Endothelial cell of umbilical vein (primary cell): ENCODE data around the gene IL1RL1. TPM values are rescaled to one million over a fixed set of nuclear protein-coding genes. Genes with fewer than 3 reads are reported as not detected.

ENCODE experiments used
- BruUV-seq: library from RNA; stranded (reverse); fragments of 400-500 nt; replicated peaks from 2 replicates; lab custom pipeline; 2021; lab: Mats Ljungman, UMichigan
- CTCF ChIA-PET: fragments of 300-600, 350-600 bp; sonication (Branson Sonifier 250); formaldehyde crosslinking; loops from one replicate; lab custom pipeline; 2021; ENCODE audit warnings: antibody characterized with exemption, inconsistent platforms; lab: Charles Lee
- POLR2A ChIA-PET: fragments of 300-600, 350-600 bp; sonication (Branson Sonifier 250); formaldehyde crosslinking; loops from one replicate; lab custom pipeline; 2021; ENCODE audit warnings: antibody characterized with exemption, inconsistent platforms; lab: Charles Lee
- DNase-seq: peaks from one replicate; pipeline ENCODE4 v3.0.0-alpha.2; 2011; ENCODE audit warnings: low read depth, low spot score
- FAIRE-seq: peaks from 2 replicates; lab custom pipeline; 2011; peaks lifted over from hg19 to GRCh38; lab: Jason Lieb, UNC
- H2AFZ ChIP-seq: 2 replicates; pipeline ENCODE4 v1.6.0; 2012; ENCODE audit warnings: low read depth, low read length, control low read depth, inconsistent platforms
- H3K27ac ChIP-seq: 2 replicates; pipeline ENCODE4 v1.5.1; 2011; ENCODE audit warnings: low read depth, mild to moderate bottlenecking, control low read depth, low read length, moderate library complexity; ENCODE audit not compliant: insufficient read depth
- H3K27me3 ChIP-seq, 2 experiments: 2 replicates each; pipeline versions ENCODE4 v1.6.0 to v1.6.1; 2011; ENCODE audit warnings: low read length in 2 of 2, mixed read lengths in 1 of 2; ENCODE audit not compliant: control insufficient read depth in 2 of 2, insufficient read depth in 2 of 2
- H3K36me3 ChIP-seq, 2 experiments: 2 replicates in 1 of 2; 3 replicates in 1 of 2; pipeline ENCODE4 v1.5.1; 2011; ENCODE audit warnings: low read length in 2 of 2, mild to moderate bottlenecking in 1 of 2, moderate library complexity in 1 of 2; ENCODE audit not compliant: control insufficient read depth in 2 of 2, insufficient read depth in 2 of 2; ENCODE audit errors: extremely low read depth in 1 of 2
- H3K4me1 ChIP-seq: 3 replicates; pipeline ENCODE4 v1.5.1; 2011; ENCODE audit warnings: mild to moderate bottlenecking, low read length; ENCODE audit not compliant: control insufficient read depth, insufficient read depth; ENCODE audit errors: extremely low read depth
- H3K4me2 ChIP-seq: 2 replicates; pipeline ENCODE4 v1.6.1; 2011; ENCODE audit warnings: low read length, control low read depth, mixed read lengths; ENCODE audit not compliant: insufficient read depth
- H3K4me3 ChIP-seq, 3 experiments: fragments of 200-600 bp in 1 of 3; sonication (generic), shearing (Covaris generic) in 1 of 3; replicated peaks in 1 of 3; 2 replicates each; pipeline ENCODE4 v1.5.1; 2011 to 2016; ENCODE audit warnings: control low read depth in 3 of 3, low read length in 3 of 3, mild to moderate bottlenecking in 2 of 3, inconsistent platforms in 1 of 3, low read depth in 1 of 3, moderate library complexity in 1 of 3; ENCODE audit not compliant: insufficient read depth in 1 of 3
- H3K79me2 ChIP-seq: 2 replicates; pipeline ENCODE4 v1.6.0; 2012; ENCODE audit warnings: low read length, inconsistent platforms; ENCODE audit not compliant: control insufficient read depth, insufficient read depth
- H3K9ac ChIP-seq: replicated peaks from 2 replicates; pipeline ENCODE3; 2011; ENCODE audit warnings: low read length, control low read depth; ENCODE audit not compliant: insufficient read depth; ENCODE audit errors: extremely low read depth
- H3K9me1 ChIP-seq: replicated peaks from 3 replicates; pipeline ENCODE4 v1.6.0; 2011; ENCODE audit warnings: mild to moderate bottlenecking, low read length; ENCODE audit not compliant: control insufficient read depth, insufficient read depth; ENCODE audit errors: extremely low read depth
- H3K9me3 ChIP-seq: replicated peaks from 2 replicates; pipeline ENCODE4 v1.5.1; 2012; ENCODE audit warnings: low read length, inconsistent platforms; ENCODE audit not compliant: control insufficient read depth, insufficient read depth
- H4K20me1 ChIP-seq: replicated peaks from 2 replicates; pipeline ENCODE3; 2011; ENCODE audit warnings: mild to moderate bottlenecking, low read length; ENCODE audit not compliant: control insufficient read depth, insufficient read depth; ENCODE audit errors: extremely low read depth
- EZH2 ChIP-seq: IDR thresholded peaks from 2 replicates; pipeline ENCODE4 v1.6.1; 2012; ENCODE audit warnings: borderline replicate concordance, low read depth, mild to moderate bottlenecking, moderate library complexity, low read length, inconsistent platforms; ENCODE audit not compliant: severe bottlenecking
- FOS ChIP-seq: IDR thresholded peaks from 2 replicates; pipeline ENCODE4 v1.6.1; 2011; ENCODE audit warnings: mild to moderate bottlenecking, low read length, moderate library complexity, borderline replicate concordance; ENCODE audit not compliant: insufficient read depth
- GATA2 ChIP-seq: IDR thresholded peaks from 2 replicates; pipeline ENCODE4 v1.7.0; 2011; ENCODE audit warnings: low read depth, mild to moderate bottlenecking, moderate library complexity, mixed read lengths, low read length; ENCODE audit not compliant: insufficient read length, insufficient read depth
- JUN ChIP-seq: IDR thresholded peaks from 2 replicates; pipeline ENCODE4 v1.6.1; 2011; ENCODE audit warnings: borderline replicate concordance, low read depth; ENCODE audit not compliant: insufficient read length, insufficient read depth
- MYC ChIP-seq: IDR thresholded peaks from one replicate; pipeline ENCODE4 v1.6.1; 2011; ENCODE audit warnings: mild to moderate bottlenecking, low read depth, low read length
- POLR2AphosphoS5 ChIP-seq: IDR thresholded peaks from 2 replicates; pipeline ENCODE4 v1.6.1; 2012; ENCODE audit warnings: low read depth, mild to moderate bottlenecking, control low read depth, low read length, moderate library complexity; ENCODE audit not compliant: insufficient read depth
- dilution Hi-C: fragments of 300-500 bp; cut with MboI; formaldehyde crosslinking; loops from one replicate; pipeline ENCODE4 v1.15.0; 2019; ENCODE audit warnings: low sequenced_read_pairs; ENCODE audit not compliant: extremely low pct_ligation_motif_present
- intact Hi-C: fragments of 100-400 bp; cut with micrococcal nuclease; formaldehyde crosslinking; loops from one replicate; pipeline ENCODE4 v1.10.0; 2022
- polyA plus RNA-seq, 4 experiments: library from polyadenylated mRNA; depleted of rRNA in 3 of 4; stranded (reverse) in 3 of 4; unstranded in 1 of 4; fragments of >200 nt; gene quantifications; 2 replicates each; pipeline versions ENCODE4 v1.2.1 to v1.2.3, GENCODE V29; 2011 to 2012; ENCODE audit warnings: missing spikeins in 1 of 4
- total RNA-seq: library from RNA; stranded (reverse); gene quantifications from 2 replicates; pipeline ENCODE4 v1.2.3, GENCODE V29; 2021
- TF ChIP-seq, protein P1 (sequence below), 2 donors: IDR thresholded peaks; 1 replicate in 1 of 2; 2 replicates in 1 of 2; pipeline ENCODE4 v1.5.1; 2011; ENCODE audit warnings: low read length in 2 of 2, mild to moderate bottlenecking in 2 of 2, moderate library complexity in 2 of 2, control low read depth in 1 of 2, inconsistent platforms in 1 of 2, low read depth in 1 of 2; ENCODE audit not compliant: insufficient read depth in 1 of 2; ENCODE audit errors: extremely low read depth in 1 of 2
- TF ChIP-seq, protein P2 (sequence below): IDR thresholded peaks from 2 replicates; pipeline ENCODE4 v1.6.1; 2011; ENCODE audit not compliant: insufficient read depth, insufficient read length

IL1RL1 gene
- total and polyA plus RNA-seq, 2 donors (not counting 3 experiments of a cell fraction or from before 2014, with no cell fraction given) = 32.2 to 44.0 TPM

DNA sequence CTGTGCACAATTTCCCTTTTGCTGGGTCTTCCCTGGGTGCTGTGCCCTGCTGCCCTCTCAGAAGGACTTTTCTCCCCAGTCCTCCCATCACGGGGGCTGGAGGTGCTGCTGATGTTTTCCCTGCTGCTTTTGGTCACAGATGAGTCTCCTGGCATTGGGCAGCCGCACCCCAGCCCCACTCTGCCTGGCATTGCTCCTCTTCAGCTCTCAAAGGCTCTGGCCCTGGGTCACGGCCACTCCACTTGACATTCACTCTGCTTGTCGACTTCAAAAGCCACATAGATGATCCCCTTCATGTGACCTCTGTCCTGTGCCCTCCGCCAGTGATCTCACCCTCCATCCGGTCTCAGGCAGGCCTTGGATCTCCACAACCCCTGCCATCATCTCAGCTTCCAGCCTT is 43.6 kb upstream of the IL1RL1 start:
- DNase-seq (no peak), FAIRE-seq (no peak)
- Histone ChIP-seq H3K27me3 (no peaks in the 10 kb centered on the region), H3K4me2 (no peak overlapping the region), H3K9me1 (no peaks in the 10 kb centered on the region), H3K9ac (no peak overlapping the region), H3K36me3 (no peaks in the 10 kb centered on the region), H3K9me3 (no peaks in the 10 kb centered on the region), H3K4me1 (no peaks in the 10 kb centered on the region), H3K27ac (no peak overlapping the region), H4K20me1 (no peaks in the 10 kb centered on the region), H3K79me2 (no peaks in the 10 kb centered on the region), H2AFZ (no peak overlapping the region), H3K4me3 (no peak overlapping the region)
- POLR2A ChIA-PET = no interaction called here
- CTCF ChIA-PET = interaction anchor here (1.1 kb wide), 1 partner anchor 247 kb away, joined by 3 read pairs; no protein-coding TSS in a partner anchor
- dilution Hi-C loops = no loop called here
- BruUV-seq = no TSS peak
- no peak for TF ChIP-seq MYC
- no peak for TF ChIP-seq POLR2AphosphoS5
- no peak for TF ChIP-seq EZH2
- TF ChIP-seq, protein P1, sequence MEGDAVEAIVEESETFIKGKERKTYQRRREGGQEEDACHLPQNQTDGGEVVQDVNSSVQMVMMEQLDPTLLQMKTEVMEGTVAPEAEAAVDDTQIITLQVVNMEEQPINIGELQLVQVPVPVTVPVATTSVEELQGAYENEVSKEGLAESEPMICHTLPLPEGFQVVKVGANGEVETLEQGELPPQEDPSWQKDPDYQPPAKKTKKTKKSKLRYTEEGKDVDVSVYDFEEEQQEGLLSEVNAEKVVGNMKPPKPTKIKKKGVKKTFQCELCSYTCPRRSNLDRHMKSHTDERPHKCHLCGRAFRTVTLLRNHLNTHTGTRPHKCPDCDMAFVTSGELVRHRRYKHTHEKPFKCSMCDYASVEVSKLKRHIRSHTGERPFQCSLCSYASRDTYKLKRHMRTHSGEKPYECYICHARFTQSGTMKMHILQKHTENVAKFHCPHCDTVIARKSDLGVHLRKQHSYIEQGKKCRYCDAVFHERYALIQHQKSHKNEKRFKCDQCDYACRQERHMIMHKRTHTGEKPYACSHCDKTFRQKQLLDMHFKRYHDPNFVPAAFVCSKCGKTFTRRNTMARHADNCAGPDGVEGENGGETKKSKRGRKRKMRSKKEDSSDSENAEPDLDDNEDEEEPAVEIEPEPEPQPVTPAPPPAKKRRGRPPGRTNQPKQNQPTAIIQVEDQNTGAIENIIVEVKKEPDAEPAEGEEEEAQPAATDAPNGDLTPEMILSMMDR (IDR thresholded peaks at IDR 0.05; ENCODE audit: extremely low read depth in 1 of 2, insufficient read depth in 1 of 2, low read depth in 1 of 2, low read length in 2 of 2) = no peak
- TF ChIP-seq, protein P2, sequence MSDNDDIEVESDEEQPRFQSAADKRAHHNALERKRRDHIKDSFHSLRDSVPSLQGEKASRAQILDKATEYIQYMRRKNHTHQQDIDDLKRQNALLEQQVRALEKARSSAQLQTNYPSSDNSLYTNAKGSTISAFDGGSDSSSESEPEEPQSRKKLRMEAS = no peak
- TF ChIP-seq FOS = no peak
- no peak for TF ChIP-seq JUN
- TF ChIP-seq GATA2 = no peak
- intact Hi-C loops = no loop called here
